ENCODE measurements around the gene CKAP2. TPM values are rescaled to one million over a fixed set of nuclear protein-coding genes. Genes with fewer than 3 reads are reported as not detected.
"Not testable (repeated sequence)": the region's sequence is repeated elsewhere in the genome, so short reads cannot be mapped to it uniquely, and the experiment has no call there.

Gene CKAP2
- polyA plus RNA-seq, 1 donor, result 38.2 TPM

DNA sequence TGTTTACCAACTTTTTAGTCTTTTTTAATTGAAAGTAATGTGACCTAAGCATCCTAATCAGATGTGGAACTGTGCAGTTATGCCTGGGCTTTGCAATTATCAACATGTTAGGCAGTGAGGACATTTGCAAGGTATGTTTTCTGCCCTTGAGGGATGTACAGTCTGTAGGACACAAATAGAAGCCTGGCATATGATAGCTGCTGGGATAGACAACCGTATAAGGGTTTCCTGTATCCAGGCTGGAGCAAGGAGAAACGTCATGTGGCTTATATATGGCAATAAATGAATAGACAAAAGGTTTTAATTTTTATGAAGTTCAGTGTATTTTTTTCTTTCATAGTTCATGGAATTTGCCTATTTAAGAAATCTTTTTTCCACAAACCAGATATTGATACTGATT, 2.8 kb upstream of the CKAP2 start:
- DNase-seq (ENCODE audit: low read depth), result no peak

GRCh38 chr13:52454459-52454819, 839 bp upstream of the CKAP2 start:
- no peak for DNase-seq (ENCODE audit: low read depth)

DNA sequence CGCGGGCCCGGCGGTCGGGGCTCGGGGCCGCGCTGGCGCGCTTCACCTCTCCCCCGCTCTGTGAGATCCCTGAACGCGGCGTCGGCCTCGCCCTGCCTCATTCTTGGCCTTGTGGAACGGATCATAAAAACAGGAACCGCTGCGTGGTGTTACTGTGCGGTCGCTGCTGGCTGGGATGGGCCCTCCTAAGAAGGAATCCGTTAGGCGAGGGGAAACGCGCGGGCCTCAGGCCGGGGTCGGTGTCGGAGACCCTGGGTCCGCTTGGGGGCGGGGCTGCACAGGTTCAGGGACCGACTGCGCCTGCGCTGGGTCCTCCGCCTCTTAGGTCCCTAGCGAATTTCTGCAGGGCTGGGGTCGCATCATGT, 381 bp downstream of the CKAP2 start:
- no peak for DNase-seq (ENCODE audit: low read depth)

DNA sequence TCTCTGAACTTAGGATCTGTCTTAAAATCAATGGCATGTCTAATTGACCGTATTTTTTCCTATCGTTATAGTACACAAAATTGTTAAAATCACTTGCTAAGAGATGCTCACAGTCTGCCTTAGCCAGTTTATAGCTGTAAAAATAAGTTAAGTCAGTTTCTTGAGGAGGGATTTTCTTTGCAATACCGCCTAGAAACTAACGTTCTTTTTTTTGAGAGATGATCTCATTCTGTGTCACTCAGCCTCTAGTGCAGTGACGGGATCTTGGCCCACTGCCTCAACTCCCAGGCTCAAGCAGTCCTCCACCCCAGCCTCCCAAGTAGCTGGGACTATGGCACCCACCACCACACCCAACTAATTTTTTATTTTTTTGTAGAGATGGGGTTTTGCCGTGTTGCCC, 4.4 kb downstream of the CKAP2 start:
- no peak for DNase-seq (ENCODE audit: low read depth)

DNA sequence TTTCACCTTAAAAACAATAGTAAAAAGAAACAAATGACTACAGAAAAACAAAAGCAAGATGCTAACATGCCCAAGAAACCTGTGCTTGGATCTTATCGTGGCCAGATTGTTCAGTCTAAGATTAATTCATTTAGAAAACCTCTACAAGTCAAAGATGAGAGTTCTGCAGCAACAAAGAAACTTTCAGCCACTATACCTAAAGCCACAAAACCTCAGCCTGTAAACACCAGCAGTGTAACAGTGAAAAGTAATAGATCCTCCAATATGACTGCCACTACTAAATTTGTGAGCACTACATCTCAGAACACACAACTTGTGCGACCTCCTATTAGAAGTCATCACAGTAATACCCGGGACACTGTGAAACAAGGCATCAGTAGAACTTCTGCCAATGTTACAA, 6.0 kb downstream of the CKAP2 start:
- no peak for DNase-seq (ENCODE audit: low read depth)

- DNase-seq (ENCODE audit: low read depth), result no peak
Observed at GRCh38 chr13:52463526-52463925, 8.2 kb downstream of the CKAP2 start.

DNA sequence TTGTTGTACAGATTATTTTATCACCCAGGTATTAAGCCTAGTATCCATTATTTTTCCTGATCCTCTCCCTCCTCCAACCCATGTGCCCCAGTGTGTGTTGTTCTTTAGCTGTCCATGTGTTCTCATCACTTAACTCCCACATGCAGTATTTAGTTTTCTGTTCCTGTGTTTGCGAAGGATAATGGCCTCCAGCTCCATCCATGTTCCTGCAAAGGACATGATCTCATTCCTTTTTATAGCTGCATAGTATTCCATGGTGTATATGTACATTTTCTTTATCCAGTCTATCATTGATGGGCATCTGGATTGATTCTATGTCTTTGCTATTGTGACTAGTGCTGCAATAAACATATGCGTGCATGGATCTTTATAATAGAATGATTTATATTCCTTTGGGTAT, 13.2 kb downstream of the CKAP2 start:
- DNase-seq (ENCODE audit: low read depth), result not testable (repeated sequence)

- DNase-seq (ENCODE audit: low read depth), result not testable (repeated sequence)
Observed at GRCh38 chr13:52480677-52481428, 25.6 kb downstream of the CKAP2 start.

DNA sequence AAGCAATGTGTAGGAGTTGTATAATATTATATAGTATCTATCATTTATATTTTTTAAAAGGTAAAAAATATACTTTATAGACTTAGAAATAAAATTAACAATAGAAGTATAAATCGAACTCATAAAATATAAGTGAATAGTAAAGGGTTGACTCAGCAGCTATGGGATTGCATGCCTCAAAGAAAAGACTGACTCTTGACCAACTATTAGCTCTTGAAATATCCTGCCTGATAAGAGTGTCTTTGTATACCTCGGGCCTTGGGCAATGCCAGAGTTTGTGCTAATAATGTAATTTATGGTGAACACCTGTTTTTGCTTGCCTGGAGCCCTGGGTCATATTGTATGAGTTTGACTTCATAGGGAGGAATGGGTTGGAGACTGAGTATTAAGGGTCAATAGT, 31.8 kb downstream of the CKAP2 start:
- DNase-seq (ENCODE audit: low read depth), result not testable (repeated sequence)

- DNase-seq (ENCODE audit: low read depth), result not testable (repeated sequence)
Observed at GRCh38 chr13:52488763-52489162, 33.5 kb downstream of the CKAP2 start.

DNA sequence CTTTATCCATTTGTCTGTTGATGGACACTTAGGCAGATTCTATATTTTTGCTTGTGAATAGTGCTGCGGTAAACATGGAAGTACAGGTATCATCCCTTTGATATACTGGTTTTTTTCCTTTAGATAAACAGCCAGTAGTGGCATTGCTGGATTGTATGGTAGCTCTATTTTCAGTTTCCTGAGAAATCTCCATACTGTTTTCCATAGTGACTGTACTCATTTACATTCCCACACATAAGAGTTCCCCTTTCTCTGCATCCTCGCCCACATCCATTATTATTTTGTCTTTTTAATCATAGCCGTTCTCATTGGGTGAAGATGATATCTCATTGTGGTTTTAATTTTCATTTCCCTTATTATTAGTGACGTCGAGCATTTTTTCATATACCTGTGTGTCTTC, 35.7 kb downstream of the CKAP2 start:
- not testable (repeated sequence) for DNase-seq (ENCODE audit: low read depth)

DNA sequence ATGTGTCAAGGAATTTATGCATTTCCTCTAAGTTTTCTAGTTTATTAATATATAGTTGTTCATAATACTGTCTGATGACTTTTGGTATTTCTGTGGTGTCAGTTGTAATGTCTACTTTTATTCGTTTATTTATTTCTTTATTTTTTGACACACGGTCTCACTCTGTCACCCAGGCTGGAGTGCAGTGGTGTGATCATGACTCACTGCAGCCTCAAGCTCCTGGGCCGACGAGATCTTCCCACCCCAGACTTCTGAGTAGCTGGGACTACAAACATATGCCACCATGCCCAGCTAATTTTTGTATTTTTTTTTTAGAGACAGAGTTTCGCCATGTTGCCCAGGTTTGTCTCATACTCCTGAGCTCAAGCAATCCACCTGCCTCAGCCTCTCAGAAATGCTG, 39.0 kb downstream of the CKAP2 start:
- not testable (repeated sequence) for DNase-seq (ENCODE audit: low read depth)

DNA sequence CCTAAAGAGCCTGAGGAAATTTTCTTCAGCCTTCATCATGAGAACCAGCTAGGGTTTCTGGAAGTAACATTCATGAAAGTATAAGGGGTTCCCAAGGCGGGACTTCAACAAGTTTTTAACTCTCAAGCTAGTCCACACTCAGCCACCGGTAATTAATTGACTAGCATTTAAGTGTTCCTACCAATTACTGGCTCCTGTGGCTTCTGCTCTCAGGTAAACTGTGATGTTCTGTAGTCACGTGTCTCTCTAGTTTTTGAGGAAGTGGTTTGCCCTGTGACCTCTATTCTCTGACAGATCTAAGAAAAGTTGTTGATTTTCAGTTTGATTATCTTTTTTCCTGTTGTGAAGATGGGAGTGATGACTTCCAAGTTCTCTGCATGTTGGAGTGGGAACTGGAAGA, 42.7 kb downstream of the CKAP2 start:
- not testable (repeated sequence) for DNase-seq (ENCODE audit: low read depth)

DNA sequence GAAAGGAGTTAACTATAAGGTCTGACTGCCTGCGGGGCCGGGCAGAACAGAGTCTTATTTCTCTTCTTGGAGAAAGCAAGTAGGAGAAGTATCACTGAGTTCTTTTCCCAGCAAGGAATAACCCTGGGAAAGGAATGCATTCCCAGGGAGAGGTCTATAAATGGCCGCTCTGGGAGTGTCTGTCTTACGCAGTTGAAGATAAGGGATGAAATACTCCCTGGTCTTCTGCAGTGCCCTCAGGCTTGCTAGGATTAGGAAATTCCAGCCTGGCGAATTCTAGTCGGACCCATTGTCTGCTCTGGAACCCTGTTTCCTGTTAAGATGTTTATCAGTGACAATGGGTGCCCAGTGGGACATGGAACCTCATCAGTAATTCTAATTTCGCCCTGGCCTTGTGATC, 47.0 kb downstream of the CKAP2 start:
- not testable (repeated sequence) for DNase-seq (ENCODE audit: low read depth)

- DNase-seq (ENCODE audit: low read depth), result not testable (repeated sequence)
Observed at GRCh38 chr13:52505843-52506242, 50.6 kb downstream of the CKAP2 start.

DNA sequence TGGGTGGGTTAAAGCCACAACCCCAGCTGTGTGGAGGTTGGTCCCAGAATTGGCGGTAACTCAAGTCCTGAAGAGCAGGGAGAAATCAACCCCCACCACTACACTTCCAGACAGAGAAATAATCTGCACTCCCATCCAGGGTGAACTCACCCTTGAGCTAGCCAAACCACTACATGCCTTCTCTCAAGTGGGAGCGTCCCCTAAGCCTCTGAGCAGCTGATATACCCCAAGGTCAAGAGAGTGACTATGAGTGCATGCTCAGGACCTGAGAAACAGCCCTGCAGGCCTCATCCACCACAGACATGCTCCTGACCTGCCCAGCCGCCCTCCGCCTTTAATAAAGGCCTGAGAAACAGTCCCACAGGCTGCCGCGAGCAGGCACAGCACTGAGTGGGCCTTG, 54.3 kb downstream of the CKAP2 start:
- not testable (repeated sequence) for DNase-seq (ENCODE audit: low read depth)

GRCh38 chr13:52510221-52510797, 55.0 kb downstream of the CKAP2 start:
- DNase-seq (ENCODE audit: low read depth), result not testable (repeated sequence)

DNA sequence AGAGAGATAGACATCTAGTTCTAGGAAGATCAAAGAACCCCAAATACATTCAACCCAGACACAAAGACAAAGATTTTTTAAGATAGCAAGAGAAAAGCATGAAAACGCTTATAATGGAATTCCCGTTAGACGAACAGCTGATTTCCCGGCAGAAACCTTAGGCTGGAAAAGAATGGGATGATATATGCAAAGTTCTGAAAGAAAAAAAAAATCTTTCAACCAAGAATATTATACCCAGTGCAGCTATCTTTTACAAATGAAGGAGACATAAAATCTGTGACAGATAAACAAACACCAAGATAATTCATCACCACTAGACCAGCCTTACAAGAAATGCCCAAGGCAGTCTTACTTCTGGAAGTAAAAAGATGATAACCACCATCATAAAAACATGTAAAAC, 56.3 kb downstream of the CKAP2 start:
- not testable (repeated sequence) for DNase-seq (ENCODE audit: low read depth)

- not testable (repeated sequence) for DNase-seq (ENCODE audit: low read depth)
Observed at GRCh38 chr13:52513957-52514596, 58.8 kb downstream of the CKAP2 start.

GRCh38 chr13:52523323-52523722, 68.0 kb downstream of the CKAP2 start:
- DNase-seq (ENCODE audit: low read depth), result not testable (repeated sequence)
